ENCODE measurements around the gene CEP162. TPM values are rescaled to one million over a fixed set of nuclear protein-coding genes. Genes with fewer than 3 reads are reported as not detected.

CEP162 gene
- total RNA-seq, 4 donors from 2014 or later, result 1.9 to 4.4 (median 3.2) TPM

DNA sequence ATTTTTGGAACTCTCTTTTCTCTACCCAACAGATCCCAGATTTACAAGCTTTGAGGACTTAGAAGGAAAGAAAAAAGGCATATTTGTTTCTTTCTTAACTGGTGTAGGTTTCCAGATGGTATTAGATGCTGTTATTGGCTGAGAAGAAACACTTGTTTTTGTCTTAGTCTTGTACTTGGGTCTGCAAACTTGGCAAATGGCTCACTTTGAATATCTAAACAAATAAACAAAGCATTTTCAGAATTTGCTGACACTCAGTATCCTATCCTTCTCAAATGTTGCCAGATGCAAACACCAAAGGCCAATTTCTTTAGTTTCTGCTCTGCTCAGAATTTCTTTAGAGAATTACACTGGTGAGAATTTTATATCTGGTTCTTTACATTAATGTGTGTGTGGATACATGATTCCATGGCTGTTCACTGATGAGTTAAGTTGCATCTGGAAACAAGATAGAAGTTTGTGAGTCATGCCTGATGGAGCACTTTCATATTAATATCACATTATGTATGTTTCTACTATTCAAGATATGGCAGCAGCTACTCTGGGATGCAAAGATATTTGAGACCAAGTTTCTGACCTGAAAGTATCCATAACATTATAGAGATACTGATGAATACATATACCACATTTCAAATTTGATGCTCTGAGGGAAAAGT is 43.7 kb upstream of the CEP162 start:
- intact Hi-C loops (cut with DNase I; ENCODE audit: low total_unique reads), result no loop called here
- Histone ChIP-seq H3K27me3 (no peaks in the 10 kb centered on the region), H3K36me3 (no peaks in the 10 kb centered on the region), H3K27ac (no peak overlapping the region), H3K9me3 (no peaks in the 10 kb centered on the region), H3K4me3 (no peak overlapping the region), H3K4me1 (no peaks in the 10 kb centered on the region)
- TF ChIP-seq, protein P1, sequence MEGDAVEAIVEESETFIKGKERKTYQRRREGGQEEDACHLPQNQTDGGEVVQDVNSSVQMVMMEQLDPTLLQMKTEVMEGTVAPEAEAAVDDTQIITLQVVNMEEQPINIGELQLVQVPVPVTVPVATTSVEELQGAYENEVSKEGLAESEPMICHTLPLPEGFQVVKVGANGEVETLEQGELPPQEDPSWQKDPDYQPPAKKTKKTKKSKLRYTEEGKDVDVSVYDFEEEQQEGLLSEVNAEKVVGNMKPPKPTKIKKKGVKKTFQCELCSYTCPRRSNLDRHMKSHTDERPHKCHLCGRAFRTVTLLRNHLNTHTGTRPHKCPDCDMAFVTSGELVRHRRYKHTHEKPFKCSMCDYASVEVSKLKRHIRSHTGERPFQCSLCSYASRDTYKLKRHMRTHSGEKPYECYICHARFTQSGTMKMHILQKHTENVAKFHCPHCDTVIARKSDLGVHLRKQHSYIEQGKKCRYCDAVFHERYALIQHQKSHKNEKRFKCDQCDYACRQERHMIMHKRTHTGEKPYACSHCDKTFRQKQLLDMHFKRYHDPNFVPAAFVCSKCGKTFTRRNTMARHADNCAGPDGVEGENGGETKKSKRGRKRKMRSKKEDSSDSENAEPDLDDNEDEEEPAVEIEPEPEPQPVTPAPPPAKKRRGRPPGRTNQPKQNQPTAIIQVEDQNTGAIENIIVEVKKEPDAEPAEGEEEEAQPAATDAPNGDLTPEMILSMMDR (IDR thresholded peaks at IDR 0.05 in 4 of 5, conservative IDR thresholded peaks at IDR 0.05 in 1 of 5), result no peak
- TF ChIP-seq POLR2A (IDR thresholded peaks at IDR 0.05), result no peak
- in situ Hi-C loops (cut with MboI; ENCODE audit: low sequenced_read_pairs in 4 of 4), result no loop called here
- no peak for DNase-seq
- no peak for ATAC-seq

DNA sequence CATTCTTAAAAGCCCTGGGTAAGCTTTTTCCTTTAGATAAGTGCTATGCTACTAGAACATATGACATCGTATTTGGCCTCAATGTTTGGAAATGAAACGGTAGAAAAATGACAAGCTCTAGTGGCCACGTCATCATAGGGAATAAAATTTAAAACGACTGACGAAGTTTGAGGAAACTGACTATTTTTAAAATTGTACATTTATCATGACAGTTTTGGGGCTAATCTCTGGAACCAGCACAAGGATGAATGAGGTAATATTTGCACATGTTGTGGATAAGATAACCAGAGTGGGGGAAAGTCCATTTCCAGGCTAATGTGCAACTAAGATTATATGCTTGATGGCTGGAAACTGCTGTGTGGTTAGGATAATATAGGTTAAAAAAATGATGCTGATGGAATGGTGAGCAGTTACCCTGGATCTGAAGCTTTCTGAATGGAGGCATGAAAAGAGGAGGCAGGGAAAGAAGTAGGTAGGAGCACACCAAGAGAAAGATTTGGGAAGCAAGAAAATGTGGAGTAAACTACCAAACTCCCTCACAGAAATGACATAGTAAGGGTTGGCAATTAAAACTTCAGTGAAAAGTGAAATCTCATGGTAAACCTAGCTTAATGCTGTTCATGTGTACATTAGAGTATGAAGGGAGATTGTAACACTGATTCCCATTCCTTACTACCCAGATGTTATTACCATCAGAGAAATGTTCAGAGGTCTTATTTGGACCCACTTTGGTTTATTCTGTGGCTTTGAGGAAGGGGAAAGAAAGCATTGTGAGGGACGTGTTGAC is 42.7 kb upstream of the CEP162 start:
- no peaks in the 10 kb centered on the region for H3K4me1 ChIP-seq
- no peak for DNase-seq
- H3K27ac ChIP-seq, result no peak overlapping the region
- no peaks in the 10 kb centered on the region for H3K27me3 ChIP-seq
- no peak overlapping the region for H3K4me3 ChIP-seq
- no peaks in the 10 kb centered on the region for H3K9me3 ChIP-seq
- in situ Hi-C loops (cut with MboI; ENCODE audit: low sequenced_read_pairs in 4 of 4) (no loop called here), intact Hi-C loops (cut with DNase I; ENCODE audit: low total_unique reads) (no loop called here)
- no peak for ATAC-seq
- TF ChIP-seq, protein P1 (IDR thresholded peaks at IDR 0.05 in 4 of 5, conservative IDR thresholded peaks at IDR 0.05 in 1 of 5), result no peak
- TF ChIP-seq POLR2A (IDR thresholded peaks at IDR 0.05), result no peak
- no peaks in the 10 kb centered on the region for H3K36me3 ChIP-seq

GRCh38 chr6:84268781-84269180 is 41.3 kb upstream of the CEP162 start:
- in situ Hi-C loops (cut with MboI; ENCODE audit: low sequenced_read_pairs in 4 of 4), result no loop called here
- no peaks in the 10 kb centered on the region for H3K9me3 ChIP-seq
- no peaks in the 10 kb centered on the region for H3K36me3 ChIP-seq
- H3K4me1 ChIP-seq, result no peaks in the 10 kb centered on the region
- ATAC-seq (no peak), DNase-seq (no peak)
- TF ChIP-seq, protein P1 (IDR thresholded peaks at IDR 0.05 in 4 of 5, conservative IDR thresholded peaks at IDR 0.05 in 1 of 5), result no peak
- no peak for TF ChIP-seq POLR2A (IDR thresholded peaks at IDR 0.05)
- no peaks in the 10 kb centered on the region for H3K27me3 ChIP-seq
- H3K27ac ChIP-seq, result no peak overlapping the region
- H3K4me3 ChIP-seq, result no peak overlapping the region
- intact Hi-C loops (cut with DNase I; ENCODE audit: low total_unique reads), result no loop called here

GRCh38 chr6:84263557-84263956 is 36.1 kb upstream of the CEP162 start:
- no peak for ATAC-seq
- in situ Hi-C loops (cut with MboI; ENCODE audit: low sequenced_read_pairs in 4 of 4), result no loop called here

More at GRCh38 chr6:84263557-84263956, 36.1 kb upstream of the CEP162 start:
- no peak for DNase-seq
- no peak for TF ChIP-seq POLR2A (IDR thresholded peaks at IDR 0.05)
- TF ChIP-seq, protein P1 (IDR thresholded peaks at IDR 0.05 in 4 of 5, conservative IDR thresholded peaks at IDR 0.05 in 1 of 5), result no peak
- H3K4me3 ChIP-seq, result no peak overlapping the region
- H3K27me3 ChIP-seq, result no peaks in the 10 kb centered on the region
- H3K36me3 ChIP-seq, result no peaks in the 10 kb centered on the region
- no peak overlapping the region for H3K27ac ChIP-seq
- H3K4me1 ChIP-seq, result no peaks in the 10 kb centered on the region
- no peaks in the 10 kb centered on the region for H3K9me3 ChIP-seq
- intact Hi-C loops (cut with DNase I; ENCODE audit: low total_unique reads), result no loop called here

Data from gastrocnemius medialis (tissue), 4 donors.